Bronchus fibroblast of lung (primary cell): ENCODE results near the gene DMRT3. TPM values are rescaled to one million over a fixed set of nuclear protein-coding genes. Genes with fewer than 3 reads are reported as not detected.

Source experiments
- total RNA-seq: library from RNA; depleted of rRNA; stranded (reverse); fragments of >200 nt; gene quantifications from 2 replicates; pipeline ENCODE4 v1.2.3, GENCODE V29; 2015

The DMRT3 gene, protein sequence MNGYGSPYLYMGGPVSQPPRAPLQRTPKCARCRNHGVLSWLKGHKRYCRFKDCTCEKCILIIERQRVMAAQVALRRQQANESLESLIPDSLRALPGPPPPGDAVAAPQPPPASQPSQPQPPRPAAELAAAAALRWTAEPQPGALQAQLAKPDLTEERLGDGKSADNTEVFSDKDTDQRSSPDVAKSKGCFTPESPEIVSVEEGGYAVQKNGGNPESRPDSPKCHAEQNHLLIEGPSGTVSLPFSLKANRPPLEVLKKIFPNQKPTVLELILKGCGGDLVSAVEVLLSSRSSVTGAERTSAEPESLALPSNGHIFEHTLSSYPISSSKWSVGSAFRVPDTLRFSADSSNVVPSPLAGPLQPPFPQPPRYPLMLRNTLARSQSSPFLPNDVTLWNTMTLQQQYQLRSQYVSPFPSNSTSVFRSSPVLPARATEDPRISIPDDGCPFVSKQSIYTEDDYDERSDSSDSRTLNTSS
- total RNA-seq, result not detected in 2 replicates

DNA sequence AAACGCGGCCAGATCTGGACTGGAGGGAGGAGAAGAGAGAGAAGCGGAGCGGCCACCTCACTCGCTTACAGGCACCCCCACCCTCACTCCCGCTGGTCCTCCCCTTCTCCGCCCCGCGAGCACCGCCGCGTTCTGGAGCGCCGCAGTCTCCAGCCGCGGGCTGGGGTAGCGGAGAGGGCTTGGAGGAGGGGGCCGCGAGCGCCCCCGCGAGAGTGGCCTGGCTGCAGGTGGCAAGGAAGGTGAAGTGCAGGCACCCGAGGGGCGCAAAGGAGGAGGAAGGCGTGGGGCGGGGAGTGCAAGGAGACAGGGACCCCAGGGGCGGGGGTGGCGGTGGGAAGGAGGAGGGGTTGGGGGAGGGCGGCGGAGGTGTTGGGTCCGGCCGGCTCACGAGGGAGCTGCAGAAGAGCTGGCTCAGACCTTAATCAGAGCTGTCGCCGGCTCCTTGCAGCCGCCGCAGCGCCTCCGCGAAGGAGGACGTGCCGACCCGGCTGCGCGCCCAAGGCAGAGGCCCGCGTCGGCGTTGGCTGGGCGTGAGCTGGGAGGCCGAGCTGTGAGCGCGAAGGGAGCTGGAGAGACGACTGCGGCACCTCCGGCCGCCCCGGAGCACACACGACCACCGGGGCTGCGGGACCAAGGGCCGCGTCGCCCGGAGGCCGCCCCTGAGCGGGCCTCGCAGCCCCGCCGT, at the start of gene DMRT3:
Gene DMRT3, plus strand, starts transcription at position 398 of the 685 bp plus-strand sequence. CDS start 347 bp downstream, outside the sequence.

Other genes with a start within 250 kb of the DMRT3 start
- gene DMRT1, start 135.0 kb upstream of the DMRT3 start, total RNA-seq, result not detected in 2 replicates
- gene DMRT2, start 73.7 kb downstream of the DMRT3 start, total RNA-seq, result not detected in 2 replicates